ENCODE data around the gene BRINP2. TPM values are rescaled to one million over a fixed set of nuclear protein-coding genes. Genes with fewer than 3 reads are reported as not detected.

The BRINP2 gene
- total and polyA plus RNA-seq, 11 donors, result 0.11 to 1.2 (median 0.19) TPM

GRCh38 chr1:177247623-177248176, 76.9 kb downstream of the BRINP2 start:
- Histone ChIP-seq H3K9me3 (no peaks in the 10 kb centered on the region), H3K27me3 (no peaks in the 10 kb centered on the region), H3K36me3 (no peaks in the 10 kb centered on the region), H3K4me3 (no peak overlapping the region), H3K4me1 (no peaks in the 10 kb centered on the region), H3K27ac (no peak overlapping the region)
- intact Hi-C loops (cut with DNase I), result no loop called here
- DNase-seq (no peak), ATAC-seq (no peak)
- WGBS, 4 donors, result 85 to 92% (median 89%) methylated on average over 9 of the region's 9 CpGs
- TF ChIP-seq POLR2A (IDR thresholded peaks at IDR 0.05) (no peak), CTCF (IDR thresholded peaks at IDR 0.05) (no peak)

DNA sequence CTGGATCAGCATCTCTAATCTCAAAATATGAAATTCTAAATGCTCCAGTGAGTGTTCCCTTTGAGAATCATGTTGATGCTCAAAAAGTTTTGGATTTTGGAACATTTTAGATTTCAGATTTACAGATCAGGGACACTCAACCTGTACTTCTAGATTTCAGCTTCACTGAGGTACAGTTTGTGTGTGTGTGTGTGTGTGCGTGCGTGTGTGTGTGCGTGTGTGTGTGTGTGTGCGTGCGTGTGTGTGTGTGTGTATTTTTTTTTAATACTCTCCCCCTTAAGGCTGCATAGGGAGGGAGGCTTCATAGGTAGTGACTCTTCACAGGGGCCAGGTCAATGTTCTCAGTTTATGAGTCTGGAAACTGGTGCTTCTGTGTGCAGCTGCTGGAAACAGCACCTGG, 77.5 kb downstream of the BRINP2 start:
- Histone ChIP-seq H3K27ac (no peak overlapping the region), H3K9me3 (no peaks in the 10 kb centered on the region), H3K27me3 (no peaks in the 10 kb centered on the region), H3K4me1 (no peaks in the 10 kb centered on the region), H3K36me3 (no peaks in the 10 kb centered on the region), H3K4me3 (no peak overlapping the region)
- DNase-seq (no peak), ATAC-seq (no peak)
- WGBS, 4 donors, result 77 to 92% (median 86%) methylated on average over 5 of the region's 5 CpGs
- intact Hi-C loops (cut with DNase I), result no loop called here
- TF ChIP-seq CTCF (IDR thresholded peaks at IDR 0.05) (no peak), POLR2A (IDR thresholded peaks at IDR 0.05) (no peak)

DNA sequence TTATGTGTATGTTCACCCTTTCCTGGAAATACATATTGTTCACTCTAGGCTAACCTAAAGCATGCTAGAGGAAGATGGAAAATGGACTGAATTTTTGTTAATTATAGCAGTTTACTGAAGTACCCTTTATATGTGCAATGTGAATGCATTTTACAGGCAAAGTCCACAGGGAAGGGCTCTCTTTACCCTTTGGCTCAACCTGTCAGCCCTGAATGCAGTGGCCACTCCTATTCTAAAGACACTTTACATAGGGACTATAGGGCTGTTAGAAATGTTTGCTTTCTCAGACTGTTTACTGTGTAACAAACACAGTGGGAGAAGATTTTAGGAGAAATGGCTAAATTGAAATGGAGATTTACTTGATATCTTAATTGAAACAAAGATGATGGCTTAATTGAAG, 78.5 kb downstream of the BRINP2 start:
- ATAC-seq (no peak), DNase-seq (no peak)
- Histone ChIP-seq H3K9me3 (no peaks in the 10 kb centered on the region), H3K4me3 (no peak overlapping the region), H3K4me1 (no peaks in the 10 kb centered on the region), H3K27me3 (peaks cover 0 to 4% (median 0%) of the 10 kb centered on the region in 9 donors), H3K27ac (no peak overlapping the region), H3K36me3 (no peaks in the 10 kb centered on the region)
- TF ChIP-seq CTCF (IDR thresholded peaks at IDR 0.05) (no peak), POLR2A (IDR thresholded peaks at IDR 0.05) (no peak)
- intact Hi-C loops (cut with DNase I), result no loop called here

- DNase-seq (no peak), ATAC-seq (no peak)
- intact Hi-C loops (cut with DNase I), result loop anchor here in 7 of 10 donors (10.0 kb wide), 4 partner anchors 102 to 692 kb away; no protein-coding TSS in a partner anchor
- Histone ChIP-seq H3K4me3 (no peak overlapping the region), H3K9me3 (no peaks in the 10 kb centered on the region), H3K27me3 (peaks cover 0 to 8% (median 0%) of the 10 kb centered on the region in 9 donors), H3K36me3 (no peaks in the 10 kb centered on the region), H3K27ac (no peak overlapping the region), H3K4me1 (peaks cover 0 to 11% (median 2%) of the 10 kb centered on the region in 12 donors)
- TF ChIP-seq CTCF (IDR thresholded peaks at IDR 0.05), result no peak
- TF ChIP-seq POLR2A (IDR thresholded peaks at IDR 0.05), result no peak
Measured at GRCh38 chr1:177252877-177253276, 82.1 kb downstream of the BRINP2 start.

Data from heart left ventricle (tissue), 16 donors.